DOHH2 (cell line): ENCODE data around the gene TMEM39A.

Source experiments
- CTCF ChIP-seq: fragments of 200-600 bp; sonication (generic); IDR thresholded peaks from one replicate; pipeline ENCODE4 v1.5.1; 2014; ENCODE audit warnings: antibody characterized with exemption, mild to moderate bottlenecking, low read depth, low read length; ENCODE audit not compliant: poor library complexity, severe bottlenecking
- EZH2phosphoT487 ChIP-seq: fragments of 200-600 bp; sonication (generic); IDR thresholded peaks from 2 replicates; pipeline ENCODE4 v1.6.1; 2017; ENCODE audit warnings: borderline replicate concordance, mild to moderate bottlenecking, antibody characterized with exemption, low read length, moderate library complexity, mixed read lengths

DNA sequence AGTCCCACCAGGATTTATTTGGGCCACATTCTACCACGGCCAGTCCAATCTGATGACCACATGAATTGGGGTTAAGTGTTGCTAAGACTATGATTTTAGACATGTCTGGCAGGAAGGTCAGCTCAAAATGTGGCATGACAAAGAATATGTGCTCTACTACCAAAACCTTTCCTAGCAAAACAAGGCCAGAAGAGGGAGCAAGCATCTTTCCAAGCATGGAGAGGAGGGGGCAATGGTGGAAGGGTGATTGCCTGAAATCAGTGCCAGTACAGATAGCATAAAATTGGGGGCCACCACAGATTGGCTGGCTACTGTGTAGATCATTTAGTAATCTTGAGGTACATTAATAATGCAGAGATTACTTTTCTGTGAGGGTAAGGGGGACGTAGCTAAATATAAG, 43.2 kb downstream of the TMEM39A start:
- no peak for TF ChIP-seq CTCF
- no peak for TF ChIP-seq EZH2phosphoT487
